ENCODE results near the gene PTH2R.

DNA sequence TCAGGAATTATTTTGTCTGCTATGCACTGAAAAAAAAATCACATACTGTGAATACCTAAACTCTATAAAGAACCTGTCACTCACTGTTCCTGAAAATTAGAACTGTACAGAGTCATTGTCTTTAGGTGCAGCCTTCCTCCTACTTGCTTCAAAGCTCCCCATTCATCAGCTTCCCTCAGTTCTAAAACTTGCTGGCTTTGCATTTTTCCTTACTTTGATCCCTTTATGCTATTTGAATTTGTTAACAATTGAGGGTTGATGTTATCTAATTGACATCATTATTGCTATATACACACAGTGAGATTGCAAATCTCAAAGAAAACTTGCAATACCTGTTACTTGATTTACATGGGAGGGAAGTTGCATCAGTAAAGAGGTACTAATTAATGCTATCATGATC lies 48.3 kb downstream of the PTH2R start:
- TF ChIP-seq, protein P1, sequence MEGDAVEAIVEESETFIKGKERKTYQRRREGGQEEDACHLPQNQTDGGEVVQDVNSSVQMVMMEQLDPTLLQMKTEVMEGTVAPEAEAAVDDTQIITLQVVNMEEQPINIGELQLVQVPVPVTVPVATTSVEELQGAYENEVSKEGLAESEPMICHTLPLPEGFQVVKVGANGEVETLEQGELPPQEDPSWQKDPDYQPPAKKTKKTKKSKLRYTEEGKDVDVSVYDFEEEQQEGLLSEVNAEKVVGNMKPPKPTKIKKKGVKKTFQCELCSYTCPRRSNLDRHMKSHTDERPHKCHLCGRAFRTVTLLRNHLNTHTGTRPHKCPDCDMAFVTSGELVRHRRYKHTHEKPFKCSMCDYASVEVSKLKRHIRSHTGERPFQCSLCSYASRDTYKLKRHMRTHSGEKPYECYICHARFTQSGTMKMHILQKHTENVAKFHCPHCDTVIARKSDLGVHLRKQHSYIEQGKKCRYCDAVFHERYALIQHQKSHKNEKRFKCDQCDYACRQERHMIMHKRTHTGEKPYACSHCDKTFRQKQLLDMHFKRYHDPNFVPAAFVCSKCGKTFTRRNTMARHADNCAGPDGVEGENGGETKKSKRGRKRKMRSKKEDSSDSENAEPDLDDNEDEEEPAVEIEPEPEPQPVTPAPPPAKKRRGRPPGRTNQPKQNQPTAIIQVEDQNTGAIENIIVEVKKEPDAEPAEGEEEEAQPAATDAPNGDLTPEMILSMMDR (IDR thresholded peaks at IDR 0.05) = no peak
- no peak for TF ChIP-seq POLR2A (IDR thresholded peaks at IDR 0.05)

Measured in Peyer's patch (tissue), 4 donors.